HG03520 (cell line): Measurements from ENCODE around the gene HAUS5.
"Not testable (repeated sequence)": the region's sequence is repeated elsewhere in the genome, so short reads cannot be mapped to it uniquely, and the experiment has no call there.

Experiments used
- ATAC-seq: cut with Tn5 transposase; IDR thresholded peaks from one replicate; pipeline ENCODE4 v1.9.1; 2021; ENCODE audit warnings: mild to moderate bottlenecking, moderate library complexity; ENCODE audit not compliant: unreplicated experiment

Gene HAUS5, protein sequence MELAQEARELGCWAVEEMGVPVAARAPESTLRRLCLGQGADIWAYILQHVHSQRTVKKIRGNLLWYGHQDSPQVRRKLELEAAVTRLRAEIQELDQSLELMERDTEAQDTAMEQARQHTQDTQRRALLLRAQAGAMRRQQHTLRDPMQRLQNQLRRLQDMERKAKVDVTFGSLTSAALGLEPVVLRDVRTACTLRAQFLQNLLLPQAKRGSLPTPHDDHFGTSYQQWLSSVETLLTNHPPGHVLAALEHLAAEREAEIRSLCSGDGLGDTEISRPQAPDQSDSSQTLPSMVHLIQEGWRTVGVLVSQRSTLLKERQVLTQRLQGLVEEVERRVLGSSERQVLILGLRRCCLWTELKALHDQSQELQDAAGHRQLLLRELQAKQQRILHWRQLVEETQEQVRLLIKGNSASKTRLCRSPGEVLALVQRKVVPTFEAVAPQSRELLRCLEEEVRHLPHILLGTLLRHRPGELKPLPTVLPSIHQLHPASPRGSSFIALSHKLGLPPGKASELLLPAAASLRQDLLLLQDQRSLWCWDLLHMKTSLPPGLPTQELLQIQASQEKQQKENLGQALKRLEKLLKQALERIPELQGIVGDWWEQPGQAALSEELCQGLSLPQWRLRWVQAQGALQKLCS

DNA sequence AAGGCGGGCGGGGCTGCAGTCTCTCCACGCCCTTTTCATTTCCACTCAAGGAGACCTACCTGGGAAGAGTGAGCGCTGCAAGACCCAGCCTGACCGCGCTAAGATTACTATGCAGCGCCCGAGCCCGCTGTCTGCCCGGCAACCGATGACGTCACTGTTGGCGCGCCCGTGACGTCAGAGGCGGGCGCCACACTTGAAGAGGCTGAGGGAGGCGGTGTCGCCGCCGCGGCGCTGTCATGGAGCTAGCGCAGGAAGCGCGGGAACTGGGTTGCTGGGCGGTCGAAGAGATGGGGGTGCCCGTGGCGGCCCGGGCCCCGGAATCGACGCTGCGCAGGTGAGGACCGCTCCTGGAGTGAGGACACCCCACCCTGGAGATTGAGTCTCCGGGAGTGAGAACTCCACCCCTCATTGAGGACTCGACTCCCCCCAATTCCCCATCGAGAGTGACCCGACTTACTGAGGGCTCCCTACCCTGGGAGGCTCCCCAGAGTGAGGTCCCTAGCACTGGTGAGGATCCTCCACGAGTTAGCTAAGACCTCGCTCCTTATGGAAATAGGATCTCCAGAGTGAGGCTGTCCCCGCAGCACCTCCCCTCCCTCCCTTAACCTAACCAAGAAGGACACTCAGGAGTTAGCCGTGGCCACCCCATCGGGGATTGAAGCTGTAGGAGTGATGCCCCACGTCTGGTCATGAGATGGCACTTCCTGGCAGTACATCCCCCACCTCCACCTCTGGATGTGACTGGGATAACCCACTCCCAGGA is at the start of gene HAUS5:
TSS of gene HAUS5 (plus strand) at position 177 of the 763 bp plus-strand sequence. CDS start at position 237, 60 bp downstream.
- peak; percentile 74 for ATAC-seq

DNA sequence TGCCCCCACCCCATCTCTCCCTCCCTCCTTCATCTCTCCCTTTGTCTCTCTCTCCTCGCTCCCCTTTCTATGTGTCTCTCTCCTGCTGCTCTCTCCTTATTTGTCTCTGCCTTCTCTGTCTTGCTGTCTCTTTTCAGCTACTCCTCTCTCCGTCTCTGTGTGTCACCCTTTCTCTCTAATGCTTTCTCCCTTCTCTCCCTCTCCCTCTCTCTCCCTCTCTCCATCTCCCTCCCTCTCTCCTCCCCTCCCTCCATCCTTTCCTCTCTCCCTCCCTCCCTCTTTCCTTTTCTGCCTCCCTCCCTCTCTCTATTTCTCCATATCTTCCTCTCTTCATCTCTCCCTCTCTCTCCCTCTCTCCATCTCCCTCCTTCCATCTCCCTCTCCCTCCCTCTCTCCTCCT is 49.8 kb upstream of the HAUS5 start:
- ATAC-seq = no peak

DNA sequence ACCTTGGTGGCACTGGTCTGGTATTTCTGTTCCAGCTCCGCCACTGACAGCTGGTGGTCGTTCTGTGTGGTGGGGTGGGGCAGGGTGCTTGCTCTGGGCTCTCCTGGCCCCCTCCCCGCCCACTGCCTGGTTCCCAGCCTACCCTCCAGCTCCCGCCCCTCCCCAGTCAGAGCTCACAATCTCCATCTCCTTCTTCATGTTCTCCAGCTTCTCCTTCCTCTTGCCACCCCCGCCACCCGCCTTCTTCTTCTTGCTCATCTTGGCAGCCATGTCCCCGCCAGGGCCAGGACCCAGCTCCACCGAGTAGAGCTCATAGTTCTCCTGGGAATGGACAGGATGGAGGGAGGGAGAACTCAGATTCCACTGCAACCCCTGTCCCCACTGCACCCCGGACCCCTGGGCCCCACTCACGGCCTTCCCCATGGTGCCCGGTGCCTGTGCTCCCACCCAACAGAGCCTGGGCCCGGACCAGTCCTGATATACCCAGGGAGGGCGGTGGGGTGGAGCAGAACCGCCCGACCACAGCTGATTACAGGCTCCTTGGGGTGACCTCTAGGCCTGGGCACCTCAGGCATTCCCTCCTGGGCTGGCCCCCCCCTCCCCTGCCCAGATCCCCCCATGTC is 49.2 kb upstream of the HAUS5 start, which contains the start of gene ATP4A:
TSS of gene ATP4A (minus strand) at position 452 of the 623 bp plus-strand sequence. CDS start at position 423, 29 bp downstream.
- ATAC-seq = no peak

DNA sequence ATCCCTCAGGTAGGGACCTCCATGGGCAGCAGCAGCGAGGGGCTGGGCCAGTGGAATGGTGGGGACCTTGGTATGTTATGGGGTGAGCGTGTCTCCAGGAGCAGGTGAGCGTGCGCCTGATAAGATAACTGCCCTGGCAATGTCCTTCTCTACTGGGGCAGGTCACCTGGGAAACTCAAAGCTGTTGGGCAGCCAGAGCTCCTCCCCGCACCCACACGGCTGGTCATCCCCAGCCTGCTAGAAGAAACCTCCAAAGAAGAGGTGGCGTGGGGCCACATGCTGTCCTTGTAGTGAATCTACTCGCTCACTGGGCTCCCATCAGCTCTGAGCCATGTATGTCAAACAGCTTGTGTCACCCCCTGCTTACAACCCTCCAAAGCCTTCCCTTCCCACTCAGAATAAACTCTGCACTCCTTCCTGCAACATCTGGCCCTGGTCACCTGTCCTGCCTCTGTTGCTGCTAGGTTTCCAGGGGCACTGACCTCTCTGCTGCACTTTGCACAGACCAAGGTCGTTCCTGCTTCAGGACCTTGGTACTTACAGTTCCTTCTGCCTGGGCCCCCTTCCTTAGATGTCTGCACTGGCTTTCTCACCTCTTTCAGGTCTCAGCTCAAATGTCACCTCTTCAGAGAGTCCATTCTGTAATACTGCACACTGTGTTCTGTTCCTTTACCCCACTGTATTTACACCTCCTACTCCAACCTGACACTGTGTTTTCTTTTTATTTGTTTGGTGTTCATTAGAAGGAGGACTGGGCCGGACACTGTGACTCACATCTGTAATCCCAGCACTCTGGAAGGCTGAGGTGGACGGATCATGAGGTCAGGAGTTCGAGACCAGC is 47.3 kb upstream of the HAUS5 start:
- no peak for ATAC-seq

DNA sequence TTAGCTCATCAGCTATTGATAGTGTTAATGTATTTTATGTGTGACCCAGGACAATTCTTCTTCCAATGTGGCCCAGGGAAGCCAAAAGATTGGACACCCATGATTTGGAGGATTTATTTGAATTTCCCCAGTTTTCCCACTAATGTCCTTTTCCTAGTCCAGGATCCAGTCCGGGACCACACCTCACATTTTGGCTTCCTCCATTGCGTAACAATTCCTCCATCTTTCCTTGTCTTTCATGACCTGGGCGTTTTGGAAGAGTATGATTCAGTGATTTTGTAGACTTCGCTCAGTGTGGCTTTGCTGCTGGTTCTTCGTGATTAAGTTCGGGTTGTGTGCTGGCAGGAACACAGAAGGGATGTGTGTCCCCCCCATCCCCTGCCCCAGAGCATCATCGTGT is 45.8 kb upstream of the HAUS5 start:
- no peak for ATAC-seq

DNA sequence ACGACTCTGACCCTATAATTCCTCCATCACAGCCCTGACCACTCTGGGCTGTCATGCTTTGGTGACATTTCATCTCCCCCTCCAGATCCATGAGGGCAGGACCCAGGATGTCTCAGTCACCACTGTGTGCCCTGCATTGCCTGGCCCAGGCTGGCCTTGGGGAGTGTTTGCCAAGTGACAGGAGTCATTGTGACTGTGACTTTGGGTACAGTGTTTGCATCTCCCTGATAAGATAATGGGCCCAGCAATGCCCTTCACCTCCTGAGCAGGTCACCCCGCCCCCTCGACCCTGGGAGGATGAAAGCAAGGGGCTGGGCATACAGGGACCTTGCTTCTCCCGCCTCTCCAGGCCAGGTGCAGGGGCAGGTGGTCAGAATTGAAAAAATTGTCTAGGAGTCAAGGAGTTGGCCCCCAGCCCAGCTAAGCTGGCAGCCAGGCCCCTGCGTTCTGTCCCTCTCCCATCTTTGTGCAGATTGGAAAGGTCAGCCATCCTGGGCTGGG is 43.2 kb upstream of the HAUS5 start:
- ATAC-seq = no peak

DNA sequence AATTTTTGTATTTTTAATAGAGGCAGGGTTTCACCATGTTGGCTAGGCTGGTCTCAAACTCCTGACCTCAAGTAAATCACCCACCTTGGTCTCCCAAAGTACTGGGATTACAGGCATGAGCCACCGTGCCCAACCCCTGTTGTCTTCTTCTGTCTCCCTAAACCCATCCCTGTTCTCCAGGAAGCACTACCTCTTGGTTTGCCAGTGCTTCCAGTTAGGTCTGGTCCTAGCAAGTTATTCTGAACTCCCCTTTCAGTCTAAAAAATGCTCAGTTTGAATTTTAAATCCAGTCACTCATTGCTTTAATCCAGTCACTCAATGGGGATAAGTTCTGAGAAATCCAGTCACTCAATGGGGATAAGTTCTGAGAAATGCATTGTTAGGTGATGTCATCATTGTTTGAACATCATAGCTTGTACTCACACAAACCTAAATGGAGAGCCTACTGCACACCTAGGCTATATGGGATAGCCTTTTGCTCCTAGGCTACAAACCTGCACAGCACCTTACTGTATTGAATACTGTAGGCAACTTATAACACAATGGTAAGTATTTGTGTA is 41.0 kb upstream of the HAUS5 start:
- ATAC-seq = no peak

DNA sequence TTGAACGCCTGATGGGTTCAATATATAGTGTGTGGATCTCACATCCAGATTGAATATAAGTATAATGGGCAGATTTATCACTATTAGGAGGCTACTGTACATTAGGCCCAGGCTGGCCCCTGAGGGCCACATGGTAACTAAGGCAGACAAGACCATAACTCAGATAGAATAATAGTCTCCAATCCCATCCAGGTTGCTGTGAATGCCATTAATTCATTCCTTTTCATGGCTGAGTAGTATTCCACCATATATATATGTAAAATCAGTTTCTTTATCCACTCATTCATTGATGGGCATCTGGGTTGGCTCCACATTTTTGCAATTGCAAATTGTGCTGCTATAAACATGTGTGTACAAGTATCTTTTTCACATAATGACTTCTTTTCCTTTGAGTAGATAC is 34.6 kb upstream of the HAUS5 start:
- no peak for ATAC-seq

DNA sequence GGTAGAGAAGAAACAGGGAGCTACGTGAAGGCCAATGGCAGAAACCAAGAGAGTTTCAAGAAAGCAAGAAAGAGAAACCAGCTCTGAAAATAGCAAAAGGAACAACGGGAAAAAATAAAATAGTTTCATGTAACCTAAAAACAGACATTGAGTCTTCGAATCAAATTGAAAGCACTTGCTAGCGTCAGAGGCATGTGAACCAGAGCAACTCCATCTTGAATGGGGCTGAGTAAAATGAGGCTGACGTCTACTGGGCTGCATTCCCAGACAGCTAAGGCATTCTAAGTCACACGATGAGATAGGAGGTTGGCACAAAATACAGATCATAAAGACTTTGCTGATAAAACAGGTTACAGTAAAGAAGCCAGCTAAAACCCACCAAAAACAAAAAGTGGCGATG is 33.8 kb upstream of the HAUS5 start:
- ATAC-seq = no peak

DNA sequence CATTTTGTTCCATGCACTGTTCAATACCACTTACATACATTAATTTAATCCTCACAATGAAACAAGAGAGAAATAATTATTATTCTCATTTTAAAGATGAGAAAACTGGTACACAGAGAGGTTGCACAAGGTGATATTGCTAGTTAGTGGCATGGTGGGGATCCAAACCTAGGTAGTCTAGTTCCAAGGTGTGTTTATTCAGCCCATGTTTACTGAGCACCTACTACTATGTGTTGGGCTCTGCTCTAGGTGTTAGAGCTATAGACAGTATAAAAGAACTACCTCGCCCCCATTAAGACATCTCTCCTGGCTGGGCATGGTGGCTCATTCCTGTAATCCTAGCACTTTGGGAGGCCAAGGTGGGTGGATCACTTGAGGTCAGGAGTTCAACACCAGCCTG is 29.8 kb upstream of the HAUS5 start:
- no peak for ATAC-seq

DNA sequence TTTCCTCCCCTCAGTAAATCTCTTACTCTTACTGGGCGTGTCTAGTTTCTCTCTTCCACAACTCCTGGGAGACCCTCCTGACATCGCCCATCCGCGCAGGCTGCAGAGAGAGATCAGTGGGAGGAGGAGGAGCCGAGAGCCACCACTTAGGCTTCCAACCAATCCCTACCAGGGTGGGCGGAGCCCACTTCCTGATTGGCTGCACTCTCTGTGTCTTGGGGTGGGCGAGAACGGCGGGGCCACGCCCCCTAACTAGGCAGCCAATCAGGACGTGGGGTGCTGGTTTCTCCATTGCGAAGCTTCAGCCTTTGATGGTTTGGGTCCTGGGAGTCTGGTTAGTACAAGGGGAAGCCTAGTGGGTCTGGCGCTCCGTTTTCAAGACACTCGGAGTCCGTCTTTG is 26.7 kb upstream of the HAUS5 start, which contains the start of gene PMIS2:
TSS of gene PMIS2 (plus strand) at position 326 of the 400 bp plus-strand sequence. CDS start 87 bp downstream, outside the sequence.
- ATAC-seq = no peak

DNA sequence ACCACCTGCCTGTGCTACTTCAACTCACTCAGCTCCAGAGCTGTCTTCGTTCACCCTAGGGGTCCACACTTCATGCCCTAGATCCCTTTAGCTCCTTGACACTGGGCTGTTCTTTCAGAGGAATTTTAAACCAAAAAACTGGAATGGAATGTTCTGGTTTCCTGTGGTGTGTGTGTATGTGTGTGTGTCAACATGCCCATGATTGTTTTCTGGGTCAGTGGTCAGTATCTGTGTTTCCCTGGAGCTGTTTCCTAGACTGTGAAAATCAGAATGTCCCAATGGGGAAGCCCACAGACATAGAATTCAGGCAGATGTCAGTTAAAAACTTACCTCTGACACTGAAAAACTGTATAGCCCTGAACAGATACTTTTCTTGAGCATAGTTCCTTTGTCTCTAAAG is 25.2 kb upstream of the HAUS5 start:
- no peak for ATAC-seq

DNA sequence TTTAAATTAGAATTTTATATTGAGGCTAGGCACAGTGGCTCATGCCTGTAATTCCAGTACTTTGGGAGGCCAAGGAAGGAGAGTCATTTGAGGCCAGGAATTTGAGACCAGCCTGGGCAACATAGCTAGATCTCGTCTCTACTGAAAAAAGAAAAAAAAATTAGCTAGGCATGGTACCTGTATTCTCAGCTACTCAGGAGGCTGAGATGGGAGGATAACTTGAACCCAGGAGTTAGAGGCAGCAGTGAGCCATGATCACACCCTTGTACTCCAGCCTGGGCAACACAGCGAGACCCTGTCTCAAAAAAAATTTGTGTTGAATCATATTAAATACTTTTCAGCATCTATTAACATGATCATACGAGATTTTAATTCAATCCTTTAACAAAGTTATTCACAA is 21.7 kb upstream of the HAUS5 start:
- ATAC-seq = no peak

DNA sequence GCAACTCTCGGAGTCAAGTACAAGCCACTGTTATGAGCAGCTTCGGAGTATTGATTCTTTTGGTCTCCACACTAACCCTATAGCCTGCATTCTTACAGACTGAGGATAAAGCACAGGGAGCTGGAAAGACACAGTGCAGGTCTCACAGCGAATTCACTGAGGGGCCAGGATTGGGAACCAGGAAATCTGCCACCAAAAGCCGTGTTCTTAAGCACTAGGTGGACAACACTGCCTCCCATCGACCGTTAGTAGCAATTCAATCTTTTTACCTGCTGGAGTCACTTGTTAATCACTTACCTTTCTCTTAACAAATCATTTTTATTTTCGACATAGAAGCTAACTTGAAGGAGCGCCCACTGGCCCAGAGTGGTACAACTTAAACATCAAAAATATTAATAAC is 20.3 kb upstream of the HAUS5 start:
- no peak for ATAC-seq

DNA sequence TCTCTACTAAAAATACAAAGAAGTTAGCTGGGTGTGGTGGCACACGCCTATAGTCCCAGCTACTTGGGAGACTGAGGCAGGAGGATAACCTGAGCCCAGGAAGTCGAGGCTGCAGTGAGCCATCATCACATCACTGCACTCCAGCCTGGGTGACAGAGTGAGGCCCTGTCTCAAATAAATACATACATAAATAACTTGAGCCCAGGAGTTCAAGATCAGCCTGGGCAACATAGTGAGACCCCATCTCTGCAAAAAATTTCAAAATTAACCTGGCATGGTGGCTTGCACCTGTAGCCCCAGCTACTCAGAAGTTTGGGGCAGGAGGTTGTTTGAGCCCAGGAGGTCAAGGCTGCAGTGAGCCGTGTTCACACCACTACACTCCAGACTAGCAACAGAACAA is 17.5 kb upstream of the HAUS5 start:
- ATAC-seq = not testable (repeated sequence)

DNA sequence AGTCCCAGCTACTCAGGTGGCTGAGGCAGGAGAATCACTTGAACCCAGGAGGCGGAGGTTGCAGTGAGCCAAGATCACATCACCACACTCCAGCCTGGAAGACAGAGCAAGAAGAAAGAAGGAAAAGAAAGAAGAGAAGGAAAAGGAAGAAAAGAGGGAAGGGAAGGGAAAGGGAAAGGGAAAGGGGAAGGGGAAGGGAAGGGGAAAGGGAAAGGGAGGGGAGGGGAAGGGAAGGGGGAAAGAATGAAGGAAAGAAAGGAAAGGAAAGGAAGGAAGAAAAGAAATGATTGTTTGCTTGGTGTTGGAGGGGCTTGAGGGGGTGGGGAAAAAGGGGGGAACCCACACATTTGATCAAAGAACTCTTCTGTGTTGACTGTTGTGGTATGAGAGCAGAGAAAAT is 16.6 kb upstream of the HAUS5 start:
- no peak for ATAC-seq

DNA sequence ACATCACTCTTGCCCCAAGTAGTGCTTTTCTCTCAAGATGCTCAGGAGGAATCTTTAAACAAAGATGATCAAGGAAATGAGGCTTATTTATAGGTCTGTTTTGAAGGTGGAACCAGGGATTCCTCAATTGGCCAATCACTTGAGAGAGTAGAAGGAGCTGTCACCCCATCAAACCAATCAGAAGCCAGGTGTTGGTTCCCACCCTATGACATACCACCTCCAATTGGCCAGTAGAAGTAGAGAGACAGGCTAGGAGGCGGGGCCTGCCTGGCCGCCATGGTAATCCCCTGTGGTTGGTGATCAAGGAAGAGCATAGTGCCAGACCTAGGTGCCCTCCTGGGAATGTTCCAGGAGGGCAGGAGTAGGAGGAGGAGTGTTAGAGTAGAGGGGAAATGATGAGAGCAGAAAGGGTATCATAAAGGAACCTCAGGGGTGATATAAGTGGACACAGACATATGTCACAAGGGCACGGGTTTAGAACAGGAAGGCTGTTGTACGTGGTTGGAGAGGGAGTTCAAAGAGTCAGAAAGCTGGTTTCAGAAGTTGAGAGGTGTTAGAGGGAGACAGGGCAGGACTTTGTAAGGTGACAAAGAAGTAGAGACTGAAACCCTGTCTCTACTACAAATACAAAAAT is 16.1 kb upstream of the HAUS5 start:
- ATAC-seq = peak; percentile 73

DNA sequence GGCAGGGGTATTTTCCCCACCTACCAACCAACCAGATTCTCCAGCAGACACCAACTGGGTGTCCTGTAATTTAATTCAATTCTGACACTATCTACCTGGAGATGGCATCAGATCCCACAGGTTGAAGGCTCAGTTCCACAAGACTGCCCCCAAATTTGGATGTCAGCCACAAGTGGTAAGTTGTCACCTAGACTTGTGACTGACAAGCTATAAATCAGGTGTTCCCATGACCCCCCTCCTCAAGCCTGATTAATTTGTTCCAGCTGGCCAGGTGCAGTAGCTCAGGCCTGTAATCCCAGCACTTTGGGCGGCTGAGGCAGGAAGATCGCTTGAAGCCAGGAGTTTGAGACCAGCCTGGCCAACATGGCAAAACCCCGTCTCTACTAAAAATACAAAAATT is 10.6 kb upstream of the HAUS5 start:
- ATAC-seq = no peak

DNA sequence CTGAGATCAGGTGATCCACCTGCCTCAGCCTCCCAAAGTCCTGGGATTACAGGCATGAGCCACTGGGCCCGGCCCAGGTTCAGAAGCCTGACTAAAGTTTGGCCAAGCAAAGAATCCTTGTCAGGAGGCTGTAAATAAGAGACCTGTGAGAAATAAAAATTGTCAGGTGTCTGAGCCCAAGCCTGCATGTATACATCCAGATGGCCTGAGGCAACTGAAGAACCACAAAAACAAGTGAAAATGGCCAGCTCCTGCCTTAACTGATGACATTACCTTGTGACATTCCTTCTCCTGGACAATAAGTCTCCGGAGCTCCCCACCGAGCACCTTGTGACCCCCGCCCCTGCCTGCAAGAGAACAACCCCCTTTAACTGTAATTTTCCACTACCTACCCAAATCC is 8.1 kb upstream of the HAUS5 start:
- ATAC-seq = not testable (repeated sequence)
